Effector CD4-positive, alpha-beta T cell (primary cell): ENCODE measurements around the gene PRSS35.
"Not testable (repeated sequence)": the region's sequence is repeated elsewhere in the genome, so short reads cannot be mapped to it uniquely, and the experiment has no call there.

Experiments used
- DNase-seq: peaks from one replicate; pipeline ENCODE4 v3.0.0-alpha.2; 2020

The PRSS35 gene

GRCh38 chr6:83518816-83519480 lies 6.6 kb downstream of the PRSS35 start:
- DNase-seq = no peak

- peak; percentile 11 for DNase-seq
These were observed 23.8 kb downstream of the PRSS35 start for GRCh38 chr6:83536034-83536646.

- no peak for DNase-seq
These were observed 24.6 kb downstream of the PRSS35 start for GRCh38 chr6:83536647-83537589.

- DNase-seq = no peak
These were observed 27.3 kb downstream of the PRSS35 start for GRCh38 chr6:83539678-83540077.

GRCh38 chr6:83546636-83547035 lies 34.3 kb downstream of the PRSS35 start:
- no peak for DNase-seq

- DNase-seq = not testable (repeated sequence)
These were observed 38.1 kb downstream of the PRSS35 start for GRCh38 chr6:83550482-83550881.

- not testable (repeated sequence) for DNase-seq
These were observed 39.4 kb downstream of the PRSS35 start for GRCh38 chr6:83551748-83552147.

- no peak for DNase-seq
These were observed 44.5 kb downstream of the PRSS35 start for GRCh38 chr6:83556871-83557270.

- DNase-seq = no peak
These were observed 46.6 kb downstream of the PRSS35 start for GRCh38 chr6:83558975-83559374.

GRCh38 chr6:83571663-83572185 lies 59.4 kb downstream of the PRSS35 start:
- DNase-seq = not testable (repeated sequence)

- no peak for DNase-seq
These were observed 62.4 kb downstream of the PRSS35 start for GRCh38 chr6:83574783-83575182.
